SK-N-SH treated with all-trans-retinoic acid at 6 μM for 48 hours (cell line): Measurements from ENCODE around the gene NKAIN1.

Experiments used
- ARNTL ChIP-seq: fragments of 450-650 bp; formaldehyde crosslinking; IDR thresholded peaks from 2 replicates; pipeline ENCODE4 v1.5.0; 2020; ENCODE audit warnings: low read depth, mild to moderate bottlenecking, moderate library complexity, borderline replicate concordance
- CSDC2 ChIP-seq: fragments of 250-450 bp; sonication (Bioruptor Pico); IDR thresholded peaks from 2 replicates; pipeline ENCODE4 v1.5.0; 2020; ENCODE audit warnings: mild to moderate bottlenecking, moderate library complexity
- CSRNP3 ChIP-seq: fragments of 250-450 bp; sonication (Bioruptor Pico); IDR thresholded peaks from 2 replicates; pipeline ENCODE4 v1.5.1; 2021; ENCODE audit warnings: mild to moderate bottlenecking, moderate library complexity
- ESRRG ChIP-seq: fragments of 250-450 bp; sonication (Bioruptor Pico); IDR thresholded peaks from 2 replicates; pipeline ENCODE4 v1.6.1; 2021; ENCODE audit warnings: mild to moderate bottlenecking
- GLIS3 ChIP-seq: fragments of 250-450 bp; sonication (Bioruptor Pico); IDR thresholded peaks from 2 replicates; pipeline ENCODE4 v1.5.0; 2020; ENCODE audit warnings: mild to moderate bottlenecking, moderate library complexity
- OSR1 ChIP-seq: fragments of 250-450 bp; sonication (Bioruptor Pico); IDR thresholded peaks from 2 replicates; pipeline ENCODE4 v1.8.0; 2022; ENCODE audit warnings: moderate library complexity, mild to moderate bottlenecking, inconsistent platforms
- PATZ1 ChIP-seq: fragments of 250-450 bp; sonication (Bioruptor Pico); IDR thresholded peaks from 2 replicates; pipeline ENCODE4 v1.8.0; 2020; ENCODE audit warnings: mild to moderate bottlenecking, moderate library complexity, borderline replicate concordance
- RARB ChIP-seq: fragments of 250-450 bp; sonication (Bioruptor Pico); IDR thresholded peaks from 2 replicates; pipeline ENCODE4 v1.8.0; 2021; ENCODE audit warnings: mild to moderate bottlenecking, moderate library complexity
- TOX ChIP-seq: fragments of 250-450 bp; sonication (Bioruptor Pico); IDR thresholded peaks from 2 replicates; pipeline ENCODE4 v1.8.0; 2021; ENCODE audit warnings: mild to moderate bottlenecking, moderate library complexity, borderline replicate concordance
- TSHZ2 ChIP-seq: fragments of 250-450 bp; sonication (Bioruptor Pico); IDR thresholded peaks from 2 replicates; pipeline ENCODE4 v1.5.0; 2020; ENCODE audit warnings: mild to moderate bottlenecking, moderate library complexity
- ZFP3 ChIP-seq: fragments of 250-450 bp; sonication (Bioruptor Pico); IDR thresholded peaks from 2 replicates; pipeline ENCODE4 v1.5.0; 2020; ENCODE audit warnings: mild to moderate bottlenecking, moderate library complexity
- ZNF565 ChIP-seq: fragments of 450-650 bp; formaldehyde crosslinking; conservative IDR thresholded peaks from 2 replicates; pipeline ENCODE4 v1.5.0; 2020; ENCODE audit warnings: low read depth, mild to moderate bottlenecking, moderate library complexity
- ZNF70 ChIP-seq: fragments of 450-650 bp; formaldehyde crosslinking; IDR thresholded peaks from 2 replicates; pipeline ENCODE4 v1.5.0; 2020; ENCODE audit warnings: mild to moderate bottlenecking, moderate library complexity
- ZNF8 ChIP-seq: fragments of 450-650 bp; formaldehyde crosslinking; IDR thresholded peaks from 2 replicates; pipeline ENCODE4 v1.5.0; 2020; ENCODE audit warnings: mild to moderate bottlenecking, moderate library complexity

GRCh38 chr1:31258581-31258980 lies 18.9 kb upstream of the NKAIN1 start:
- TF ChIP-seq RARB (CRISPR knock-in tag) (no peak), CSDC2 (CRISPR knock-in tag) (no peak), TSHZ2 (no peak), ZNF70 (CRISPR knock-in tag) (no peak), GLIS3 (CRISPR knock-in tag) (no peak), OSR1 (no peak), ZNF8 (CRISPR knock-in tag) (no peak), ARNTL (CRISPR knock-in tag) (no peak), CSRNP3 (CRISPR knock-in tag) (no peak), TOX (CRISPR knock-in tag) (no peak), ZNF565 (CRISPR knock-in tag) (no peak), PATZ1 (CRISPR knock-in tag) (no peak), ZFP3 (CRISPR knock-in tag) (no peak), ESRRG (CRISPR knock-in tag) (no peak)
